Coronary artery (tissue), 2 donors: ENCODE data around the gene NAA80.

ENCODE experiments used
- DNase-seq: peaks from one replicate; pipeline ENCODE4 v3.0.0-alpha.2; 2017; ENCODE audit warnings: low spot score
- H3K27ac ChIP-seq, 2 donors: fragments of 200-600 bp; sonication (generic); one replicate each; pipeline ENCODE4 v1.5.1; 2016 to 2019
- H3K4me3 ChIP-seq: fragments of 200-600 bp; sonication (generic); 2 replicates; pipeline ENCODE4 v1.5.1; 2016; ENCODE audit warnings: mild to moderate bottlenecking, moderate library complexity
- TF ChIP-seq, protein P1 (sequence below): fragments of 200-600 bp; sonication (generic); IDR thresholded peaks from one replicate; pipeline ENCODE4 v1.5.1; 2019; ENCODE audit warnings: antibody characterized with exemption

NAA80 gene

DNA sequence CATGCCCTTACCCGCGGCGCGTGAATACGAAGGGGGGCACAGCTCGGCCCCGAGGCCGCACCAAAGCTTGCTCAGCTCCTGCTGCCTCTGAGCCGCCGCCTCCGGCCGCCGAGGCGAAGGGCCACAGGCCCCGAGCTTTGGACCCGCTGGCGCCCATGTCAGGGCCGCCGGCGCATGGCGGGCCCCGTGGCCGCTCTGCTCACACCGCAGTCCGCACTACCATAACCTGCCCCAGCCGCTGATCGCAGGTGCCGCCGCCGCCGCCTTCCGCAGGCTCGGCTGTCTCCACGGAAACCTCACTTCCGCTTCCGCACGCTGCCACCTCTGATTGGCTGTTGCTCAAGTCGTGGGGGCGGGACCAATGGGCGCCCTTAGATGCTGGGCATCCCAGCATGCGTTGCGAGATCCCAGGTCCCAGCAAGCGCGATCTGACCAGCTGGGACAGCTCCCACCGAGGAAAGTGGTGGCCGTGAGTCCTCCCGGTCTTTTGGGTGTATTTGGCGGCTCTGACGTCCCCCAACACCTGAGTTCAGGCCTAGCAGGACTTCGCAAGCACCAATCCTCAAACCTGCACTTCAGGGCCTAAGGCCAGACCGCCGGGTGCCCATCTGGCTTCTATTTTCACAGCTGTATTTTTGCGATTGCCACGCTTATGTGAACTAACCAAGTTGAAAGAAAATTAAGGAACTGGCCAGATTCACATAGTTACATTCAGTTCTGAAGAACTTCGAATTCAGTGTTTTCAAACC lies 28.9 kb upstream of the NAA80 start, which contains the start of gene TUSC2:
TUSC2 (minus strand) TSS at position 281 of the 749 bp plus-strand sequence; CDS start at position 157, 124 bp downstream.
- H3K4me3 ChIP-seq: peak within 1 kb of the TSS; percentile 99
- TF ChIP-seq, protein P1, sequence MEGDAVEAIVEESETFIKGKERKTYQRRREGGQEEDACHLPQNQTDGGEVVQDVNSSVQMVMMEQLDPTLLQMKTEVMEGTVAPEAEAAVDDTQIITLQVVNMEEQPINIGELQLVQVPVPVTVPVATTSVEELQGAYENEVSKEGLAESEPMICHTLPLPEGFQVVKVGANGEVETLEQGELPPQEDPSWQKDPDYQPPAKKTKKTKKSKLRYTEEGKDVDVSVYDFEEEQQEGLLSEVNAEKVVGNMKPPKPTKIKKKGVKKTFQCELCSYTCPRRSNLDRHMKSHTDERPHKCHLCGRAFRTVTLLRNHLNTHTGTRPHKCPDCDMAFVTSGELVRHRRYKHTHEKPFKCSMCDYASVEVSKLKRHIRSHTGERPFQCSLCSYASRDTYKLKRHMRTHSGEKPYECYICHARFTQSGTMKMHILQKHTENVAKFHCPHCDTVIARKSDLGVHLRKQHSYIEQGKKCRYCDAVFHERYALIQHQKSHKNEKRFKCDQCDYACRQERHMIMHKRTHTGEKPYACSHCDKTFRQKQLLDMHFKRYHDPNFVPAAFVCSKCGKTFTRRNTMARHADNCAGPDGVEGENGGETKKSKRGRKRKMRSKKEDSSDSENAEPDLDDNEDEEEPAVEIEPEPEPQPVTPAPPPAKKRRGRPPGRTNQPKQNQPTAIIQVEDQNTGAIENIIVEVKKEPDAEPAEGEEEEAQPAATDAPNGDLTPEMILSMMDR: no peak
- peak; percentile 98 for DNase-seq
- H3K27ac ChIP-seq: peak within 1 kb of the TSS; percentile 80 to 85

DNA sequence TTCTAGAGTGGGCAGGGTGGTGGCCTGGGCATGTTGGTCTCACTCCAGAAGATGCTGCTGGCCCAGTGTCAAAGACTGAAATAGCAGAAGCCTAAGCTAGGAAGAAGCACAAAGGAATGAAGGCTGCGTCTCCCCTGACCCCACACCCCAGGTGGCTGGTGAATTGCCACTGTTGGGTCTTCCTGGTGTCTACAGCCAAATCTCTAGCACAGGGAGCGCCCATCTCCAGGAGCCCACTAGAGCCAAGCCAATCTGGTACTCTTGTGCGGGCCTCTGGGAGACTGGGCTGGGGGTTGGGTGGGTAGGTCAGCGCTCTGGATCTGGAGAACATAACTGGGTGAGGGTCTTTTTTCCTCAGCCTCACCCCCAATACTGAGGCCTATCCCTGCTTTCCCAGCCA lies 27.9 kb upstream of the NAA80 start:
- TF ChIP-seq, protein P1: no peak
- Histone ChIP-seq H3K4me3 (peak overlapping the region; percentile 99), H3K27ac (peak overlapping the region; percentile 80 to 85)
- DNase-seq: no peak

DNA sequence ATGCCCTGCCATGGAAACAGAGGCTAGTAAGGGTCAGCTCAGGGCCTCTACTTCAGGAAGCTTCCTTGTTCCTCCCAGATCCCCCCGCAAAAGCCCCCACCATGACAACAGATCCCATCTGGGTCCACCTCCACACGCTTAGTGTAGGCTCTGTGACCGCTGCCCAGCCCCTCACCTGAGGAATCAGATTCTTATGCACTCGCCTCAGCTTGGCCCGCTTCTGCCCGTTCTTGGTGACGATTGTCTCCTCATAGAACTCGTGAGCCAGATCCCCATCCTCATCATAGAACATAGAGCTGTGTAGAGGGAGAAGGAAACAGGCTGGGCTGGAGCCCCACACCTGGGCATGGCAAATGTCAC lies 27.0 kb upstream of the NAA80 start:
- Histone ChIP-seq H3K4me3 (no peak overlapping the region), H3K27ac (peak overlapping the region in 1 of 2 donors; percentile 3)
- TF ChIP-seq, protein P1: no peak
- DNase-seq: no peak

DNA sequence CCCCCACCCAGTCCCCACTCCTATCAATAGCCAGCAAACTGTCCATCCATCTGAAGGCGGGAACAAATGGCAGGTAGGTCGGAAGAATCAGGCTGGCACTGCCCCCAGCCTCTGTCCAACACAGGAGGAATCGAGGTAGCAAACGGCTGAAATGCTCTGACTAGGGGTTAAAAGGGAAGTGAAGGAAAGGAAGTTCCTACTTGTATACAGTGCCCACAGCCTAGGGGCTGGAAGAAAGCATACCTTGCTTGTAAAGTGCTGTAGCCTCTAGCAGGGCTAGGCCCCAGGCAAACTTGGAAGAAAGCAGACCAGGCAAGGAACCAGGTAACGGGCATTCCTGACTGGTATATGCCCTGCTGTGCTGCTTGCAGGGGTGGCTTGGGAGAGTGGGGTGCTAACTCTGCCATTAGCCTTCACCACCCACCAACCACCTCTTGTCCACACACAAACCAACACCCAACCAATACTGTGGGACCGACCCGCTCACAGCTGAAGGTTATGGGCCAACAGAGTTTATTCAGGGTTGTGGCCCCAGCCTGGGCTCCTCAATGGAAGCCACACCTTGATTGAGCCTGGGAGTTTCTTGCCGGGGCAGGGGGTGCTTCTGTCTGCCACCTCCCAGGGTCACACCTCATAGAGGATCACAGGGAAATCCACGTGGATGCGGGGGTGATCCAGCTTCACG lies 26.4 kb upstream of the NAA80 start:
- peak overlapping the region in 1 of 2 donors; percentile 3 for H3K27ac ChIP-seq
- H3K4me3 ChIP-seq: no peak overlapping the region
- TF ChIP-seq, protein P1: no peak
- DNase-seq: no peak

DNA sequence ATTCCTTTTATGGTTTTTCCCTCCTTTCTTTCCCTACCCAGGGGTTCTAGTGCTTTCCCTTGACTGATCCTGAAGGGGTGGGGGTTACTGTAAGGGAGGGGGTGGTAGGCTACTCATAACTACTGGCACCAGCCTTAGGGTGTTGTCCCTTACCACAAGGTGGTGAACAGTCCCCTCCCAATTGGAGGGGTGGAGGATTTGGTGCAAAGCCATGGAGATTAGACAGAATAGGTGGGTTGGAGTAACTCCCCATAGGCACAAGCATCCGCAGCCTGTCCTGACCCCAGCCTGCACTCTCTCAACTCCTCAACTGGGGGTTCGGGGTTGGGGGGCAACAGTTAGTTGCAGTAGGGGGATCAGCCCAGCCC lies 25.9 kb upstream of the NAA80 start:
- TF ChIP-seq, protein P1: no peak
- Histone ChIP-seq H3K27ac (peak overlapping the region in 1 of 2 donors; percentile 3), H3K4me3 (no peak overlapping the region)
- no peak for DNase-seq

DNA sequence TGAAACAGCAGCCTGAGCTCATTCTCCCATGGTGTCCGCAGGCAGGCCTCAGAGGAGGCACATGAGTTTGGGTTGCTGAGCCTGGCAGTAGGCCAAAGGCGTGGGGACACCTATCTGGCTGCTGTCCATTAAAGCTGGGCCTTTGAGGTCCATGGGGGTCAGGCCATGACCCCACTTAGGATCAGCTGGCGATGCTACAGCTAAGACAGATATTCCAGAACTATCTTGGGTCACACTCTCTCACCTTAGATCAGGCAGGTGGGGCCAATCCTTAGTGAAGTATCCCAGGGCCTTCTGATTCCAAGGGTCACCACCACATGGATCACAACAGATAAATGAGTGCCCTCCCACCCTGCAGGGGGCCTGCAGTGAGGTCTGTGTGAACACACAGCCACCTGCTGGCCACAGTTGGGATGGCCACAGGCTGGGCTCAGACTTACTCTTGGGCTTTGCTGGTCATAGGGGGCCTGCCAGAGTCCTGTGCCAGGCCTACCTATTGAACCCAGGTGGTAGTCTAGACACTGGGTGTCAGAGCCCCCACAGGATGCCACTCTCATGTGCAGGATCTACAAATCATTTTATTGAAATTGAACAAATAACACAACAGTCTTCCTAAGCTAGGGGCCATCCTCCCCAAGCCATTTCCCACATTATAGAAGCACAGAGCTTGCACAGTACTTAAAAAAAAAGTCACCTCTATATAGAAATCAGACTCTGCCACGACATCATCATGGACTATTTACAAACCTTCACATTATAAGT lies 25.3 kb upstream of the NAA80 start:
- TF ChIP-seq, protein P1: peak; percentile 68
- Histone ChIP-seq H3K27ac (peak overlapping the region in 1 of 2 donors; percentile 91), H3K4me3 (no peak overlapping the region)
- DNase-seq: no peak
